ENCODE results near the gene LIN7A. TPM values are rescaled to one million over a fixed set of nuclear protein-coding genes. Genes with fewer than 3 reads are reported as not detected.

Gene LIN7A
- total and polyA plus RNA-seq, 2 of the 8 experiments (the other 6 are each of a cell fraction or from before 2014, with no cell fraction given) = 5.8 to 22.0 TPM

DNA sequence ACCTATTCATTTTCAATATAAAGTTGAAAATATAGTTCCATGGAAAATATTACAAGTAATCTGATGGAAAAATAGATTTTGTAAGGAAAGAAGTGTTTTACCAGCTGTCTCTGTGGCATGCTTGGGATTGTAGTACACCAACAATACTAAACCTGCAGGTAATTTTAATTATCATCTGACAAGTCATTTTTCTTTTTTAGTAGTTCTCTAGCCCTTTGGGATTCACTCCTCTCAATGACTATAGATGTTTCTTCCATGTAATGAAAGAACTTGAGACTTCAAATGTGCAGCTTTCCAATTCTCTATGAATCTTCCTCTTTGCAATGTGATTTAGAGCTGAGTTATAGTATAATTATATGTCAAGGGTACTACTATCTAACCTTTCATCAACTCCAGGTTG lies 14.7 kb upstream of the LIN7A start:
- H3K4ac ChIP-seq (replicated peaks; ENCODE audit: insufficient read length, low read depth, low read length) = no peak overlapping the region
- no peak overlapping the region for H3K14ac ChIP-seq (ENCODE audit: insufficient read length)
- no peaks in the 10 kb centered on the region; the same call in 1 of the 2 replicates for H3K23me2 ChIP-seq (ENCODE audit: low read depth, low read length)
- ChIA-PET POLR2A (ENCODE audit: partially characterized antibody) (no interaction called here), CTCF (ENCODE audit: partially characterized antibody) (no interaction called here)
- no peak overlapping the region for H3K56ac ChIP-seq (replicated peaks; ENCODE audit: insufficient read length, low read depth, low read length)
- H3K79me2 ChIP-seq (ENCODE audit: control insufficient read depth in 1 of 2, insufficient read depth in 2 of 2, low read length in 2 of 2) = no peaks in the 10 kb centered on the region
- H4K8ac ChIP-seq (ENCODE audit: extremely low read depth, insufficient read depth, low read length) = no peak overlapping the region
- peaks cover 0 to 13% (median 1%) of the 10 kb centered on the region in 4 experiments; a peak in 2 of 7 replicates for H3K4me1 ChIP-seq (replicated peaks in 1 of 4; ENCODE audit: control insufficient read depth in 3 of 4, insufficient read depth in 4 of 4, low read length in 3 of 4)
- H3K36me3 ChIP-seq (ENCODE audit: control insufficient read depth in 2 of 4, insufficient read depth in 4 of 4, low read length in 3 of 4) = no peaks in the 10 kb centered on the region
- no peaks in the 10 kb centered on the region for H3K9me3 ChIP-seq (ENCODE audit: insufficient read depth in 2 of 2, low read depth in 1 of 2, low read length in 1 of 2)
- H2BK12ac ChIP-seq (ENCODE audit: low read depth, low read length) = no peak overlapping the region
- H2AFZ ChIP-seq (ENCODE audit: low read length) = no peak overlapping the region
- H3K27ac ChIP-seq (ENCODE audit: low read depth, low read length) = no peak overlapping the region
- H3K79me1 ChIP-seq (ENCODE audit: low read depth, low read length) = no peaks in the 10 kb centered on the region
- H3K27me3 ChIP-seq (replicated peaks in 1 of 4; ENCODE audit: control insufficient read depth in 3 of 4, extremely low read depth in 1 of 4, insufficient read depth in 3 of 4, low read length in 3 of 4) = no peaks in the 10 kb centered on the region
- no peak overlapping the region for H3K4me2 ChIP-seq (ENCODE audit: insufficient read depth in 1 of 2, low read depth in 2 of 2, low read length in 2 of 2)
- no peak overlapping the region for H2BK120ac ChIP-seq (replicated peaks; ENCODE audit: low read depth, low read length)
- no peak overlapping the region for H3K23ac ChIP-seq (ENCODE audit: insufficient read length)
- no peaks in the 10 kb centered on the region for H4K20me1 ChIP-seq (replicated peaks in 1 of 2; ENCODE audit: control insufficient read depth in 1 of 2, insufficient read depth in 2 of 2, low read length in 2 of 2)
- DNase-seq (ENCODE audit: low read depth in 1 of 2, low spot score in 2 of 2) (no peak), FAIRE-seq (no peak)
- no peak overlapping the region for H2AK5ac ChIP-seq (ENCODE audit: low read depth, low read length)
- no peak overlapping the region for H2BK15ac ChIP-seq (ENCODE audit: low read length)
- H4K5ac ChIP-seq (ENCODE audit: insufficient read length, low read depth, low read length) = no peak overlapping the region
- no peak overlapping the region for H3K9ac ChIP-seq (replicated peaks in 1 of 4; ENCODE audit: extremely low read depth in 1 of 4, low read depth in 3 of 4, low read length in 3 of 4)
- no peak overlapping the region for H3K18ac ChIP-seq (ENCODE audit: extremely low read depth, low read length)
- H3K4me3 ChIP-seq (ENCODE audit: extremely low read depth in 1 of 4, insufficient read depth in 2 of 4, low read depth in 3 of 4, low read length in 4 of 4) = no peak overlapping the region
- TF ChIP-seq CTBP2 (IDR thresholded peaks at IDR 0.05; ENCODE audit: borderline replicate concordance, insufficient read depth, insufficient read length, low read length) (no peak), NRF1 (IDR thresholded peaks at IDR 0.05; ENCODE audit: low read depth, low read length) (no peak), SIRT6 (IDR thresholded peaks at IDR 0.05; ENCODE audit: low read length) (no peak), KDM5A (IDR thresholded peaks at IDR 0.05; ENCODE audit: low read length) (no peak), NANOG (IDR thresholded peaks at IDR 0.05; ENCODE audit: insufficient read depth, low read depth, low read length, poor library complexity, severe bottlenecking) (no peak), ATF3 (IDR thresholded peaks at IDR 0.05; ENCODE audit: insufficient read depth, low read depth, low read length) (no peak), HDAC6 (IDR thresholded peaks at IDR 0.05; ENCODE audit: low read depth, low read length) (no peak), ASH2L (IDR thresholded peaks at IDR 0.05; ENCODE audit: low read length) (no peak), TCF12 (IDR thresholded peaks at IDR 0.05; ENCODE audit: low read depth, low read length) (no peak), RXRA (IDR thresholded peaks at IDR 0.05; ENCODE audit: insufficient read depth, low read depth, low read length) (no peak), CBX8 (IDR thresholded peaks at IDR 0.05; ENCODE audit: borderline replicate concordance, low read depth, low read length) (no peak), SP4 (IDR thresholded peaks at IDR 0.05; ENCODE audit: low read length) (no peak), GABPA (IDR thresholded peaks at IDR 0.05; ENCODE audit: borderline replicate concordance, insufficient read depth, low read length) (no peak)
- H4K91ac ChIP-seq (replicated peaks; ENCODE audit: insufficient read length, low read length) = no peak overlapping the region
- H2BK5ac ChIP-seq (ENCODE audit: low read depth, low read length) = no peak overlapping the region
- no peak overlapping the region for H2BK20ac ChIP-seq (ENCODE audit: low read length)
